ENCODE measurements around the gene ZSCAN5B.

DNA sequence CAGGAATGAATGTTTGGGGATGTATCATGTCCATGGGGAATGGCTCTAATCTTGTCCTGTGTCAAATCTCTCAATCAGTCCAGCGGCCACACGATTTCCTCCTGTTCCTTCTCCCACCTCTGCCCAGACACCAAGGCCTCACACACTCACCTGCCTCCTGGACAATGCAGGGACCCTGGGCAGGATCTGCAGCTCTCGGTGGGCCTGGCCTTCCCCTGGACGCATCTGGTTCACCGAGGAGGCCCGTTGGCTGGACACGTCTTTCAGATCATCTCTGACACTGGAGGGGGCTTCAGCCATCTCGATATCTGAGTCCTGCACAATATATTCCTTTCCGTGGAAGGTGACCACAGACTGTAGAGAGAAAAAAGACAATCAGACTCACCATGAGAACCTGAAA lies 25.9 kb upstream of the ZSCAN5B start:
- TF ChIP-seq, protein P1, sequence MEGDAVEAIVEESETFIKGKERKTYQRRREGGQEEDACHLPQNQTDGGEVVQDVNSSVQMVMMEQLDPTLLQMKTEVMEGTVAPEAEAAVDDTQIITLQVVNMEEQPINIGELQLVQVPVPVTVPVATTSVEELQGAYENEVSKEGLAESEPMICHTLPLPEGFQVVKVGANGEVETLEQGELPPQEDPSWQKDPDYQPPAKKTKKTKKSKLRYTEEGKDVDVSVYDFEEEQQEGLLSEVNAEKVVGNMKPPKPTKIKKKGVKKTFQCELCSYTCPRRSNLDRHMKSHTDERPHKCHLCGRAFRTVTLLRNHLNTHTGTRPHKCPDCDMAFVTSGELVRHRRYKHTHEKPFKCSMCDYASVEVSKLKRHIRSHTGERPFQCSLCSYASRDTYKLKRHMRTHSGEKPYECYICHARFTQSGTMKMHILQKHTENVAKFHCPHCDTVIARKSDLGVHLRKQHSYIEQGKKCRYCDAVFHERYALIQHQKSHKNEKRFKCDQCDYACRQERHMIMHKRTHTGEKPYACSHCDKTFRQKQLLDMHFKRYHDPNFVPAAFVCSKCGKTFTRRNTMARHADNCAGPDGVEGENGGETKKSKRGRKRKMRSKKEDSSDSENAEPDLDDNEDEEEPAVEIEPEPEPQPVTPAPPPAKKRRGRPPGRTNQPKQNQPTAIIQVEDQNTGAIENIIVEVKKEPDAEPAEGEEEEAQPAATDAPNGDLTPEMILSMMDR (IDR thresholded peaks at IDR 0.05; ENCODE audit: insufficient read depth, low read length, poor library complexity, severe bottlenecking), result no peak
- no peak for TF ChIP-seq EZH2phosphoT487 (conservative IDR thresholded peaks at IDR 0.05; ENCODE audit: low read length)

Measured in SU-DHL-6 (cell line).